Activated CD8-positive, alpha-beta T cell treated with anti-CD3 and anti-CD28 coated beads, Interleukin-2, amount 10 ng/mL, durations not matched to agents 7 days and 5 days (primary cell): ENCODE data around the gene ELL2. TPM values are rescaled to one million over a fixed set of nuclear protein-coding genes. Genes with fewer than 3 reads are reported as not detected.

ENCODE experiments used
- ATAC-seq: fragments of 150-1000 bp; cut with Tn5 transposase; one replicate; pipeline ENCODE4 v1.10.0; 2021; ENCODE audit warnings: moderate library complexity
- CTCF ChIA-PET: fragments of 350-600 bp; sonication (Branson Sonifier 250); formaldehyde crosslinking; loops from one replicate; lab custom pipeline; 2021; ENCODE audit warnings: antibody characterized with exemption; lab: Charles Lee
- POLR2A ChIA-PET: fragments of 350-600 bp; sonication (Branson Sonifier 250); formaldehyde crosslinking; loops from one replicate; lab custom pipeline; 2021; ENCODE audit warnings: antibody characterized with exemption; lab: Charles Lee
- DNase-seq: peaks from one replicate; pipeline ENCODE4 v3.0.0-alpha.2; 2020
- H3K27ac Mint-ChIP-seq: one replicate; pipeline ENCODE4 v1.8.0; 2021; ENCODE audit warnings: mild to moderate bottlenecking, mixed read lengths
- H3K27me3 Mint-ChIP-seq: one replicate; pipeline ENCODE4 v1.8.0; 2021; ENCODE audit warnings: low read depth, mixed read lengths
- H3K36me3 Mint-ChIP-seq: one replicate; pipeline ENCODE4 v1.8.0; 2021; ENCODE audit warnings: low read depth, mixed read lengths
- H3K4me1 Mint-ChIP-seq: one replicate; pipeline ENCODE4 v1.8.0; 2021; ENCODE audit warnings: low read depth, mixed read lengths
- H3K4me3 Mint-ChIP-seq: one replicate; pipeline ENCODE4 v1.8.0; 2021; ENCODE audit warnings: mild to moderate bottlenecking, mixed read lengths
- H3K9me3 Mint-ChIP-seq: one replicate; pipeline ENCODE4 v1.8.0; 2022; ENCODE audit warnings: mixed read lengths; ENCODE audit not compliant: insufficient read depth
- total RNA-seq, 2 experiments: library from RNA; stranded (reverse); gene quantifications; one replicate each; pipeline ENCODE4 v1.2.3, GENCODE V29; 2021

The ELL2 gene
- total RNA-seq, 2 experiments from 2014 or later, result 11.0 to 11.1 TPM

GRCh38 chr5:95951916-95952315, 9.7 kb downstream of the ELL2 start:
- ATAC-seq, result no peak
- Mint-ChIP-seq H3K9me3 (no peaks in the 10 kb centered on the region), H3K27me3 (no peaks in the 10 kb centered on the region), H3K27ac (no peak overlapping the region), H3K4me1 (peaks cover 23% of the 10 kb centered on the region), H3K4me3 (no peak overlapping the region), H3K36me3 (peaks cover 4% of the 10 kb centered on the region)
- CTCF ChIA-PET, result interaction anchor here (0.7 to 5.8 kb wide), 2 partner anchors 9 to 11 kb away, joined by 5 to 33 read pairs; partner anchors contain the start of gene ELL2
- POLR2A ChIA-PET, result no interaction called here
- no peak for DNase-seq

DNA sequence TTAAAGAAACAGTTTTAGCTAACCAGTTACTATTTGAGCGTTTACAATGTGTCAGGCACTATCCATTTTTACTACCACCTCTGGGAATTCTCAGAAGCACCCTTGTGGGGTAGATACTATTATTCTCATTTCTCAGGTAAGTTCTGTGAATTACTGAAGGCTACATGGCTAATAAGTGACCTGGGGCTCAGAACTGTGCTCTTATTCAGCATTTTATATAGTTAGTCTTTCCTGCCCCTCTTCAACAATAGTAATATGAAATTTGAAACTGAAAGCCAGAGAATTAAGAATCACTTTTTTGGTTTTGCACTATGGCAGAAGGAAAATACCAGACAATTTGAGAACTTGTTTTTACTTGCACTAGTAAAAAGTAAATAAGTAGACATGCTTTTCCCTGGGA, 11.8 kb downstream of the ELL2 start:
- DNase-seq (no peak), ATAC-seq (no peak)
- CTCF ChIA-PET, result interaction anchor here (0.6 to 5.8 kb wide), 6 partner anchors 8 to 80 kb away, joined by 3 to 33 read pairs (median 4); partner anchors contain the start of gene ELL2
- POLR2A ChIA-PET, result interaction anchor here (2.6 kb wide), 1 partner anchor 11 kb away, joined by 10 read pairs; the partner anchor contains the start of gene ELL2
- H3K4me1 Mint-ChIP-seq, result peaks cover 31% of the 10 kb centered on the region
- H3K27ac Mint-ChIP-seq, result no peak overlapping the region
- H3K9me3 Mint-ChIP-seq, result no peaks in the 10 kb centered on the region
- no peak overlapping the region for H3K4me3 Mint-ChIP-seq
- H3K27me3 Mint-ChIP-seq, result no peaks in the 10 kb centered on the region
- peaks cover 10% of the 10 kb centered on the region for H3K36me3 Mint-ChIP-seq

DNA sequence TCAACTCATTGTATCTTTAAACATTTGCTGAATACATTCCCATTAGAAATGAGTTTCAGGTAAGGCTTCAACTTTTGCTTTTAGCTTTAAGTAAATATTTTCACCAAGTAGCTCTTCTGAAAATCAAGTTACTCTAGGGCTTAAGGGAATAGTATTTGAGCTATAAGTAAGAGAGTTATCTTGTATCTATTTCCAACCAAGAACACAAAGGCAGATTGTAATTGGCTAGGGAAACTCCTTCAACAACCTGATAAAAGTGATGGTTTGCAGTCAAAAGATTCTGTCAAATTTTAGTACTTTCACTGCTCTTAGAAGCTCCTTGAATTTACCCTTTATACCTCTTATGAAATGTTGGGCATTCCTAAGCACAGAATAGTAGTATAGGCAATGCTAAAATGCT, 13.0 kb downstream of the ELL2 start:
- H3K36me3 Mint-ChIP-seq, result peaks cover 12% of the 10 kb centered on the region
- H3K9me3 Mint-ChIP-seq, result no peaks in the 10 kb centered on the region
- ATAC-seq (no peak), DNase-seq (no peak)
- H3K4me3 Mint-ChIP-seq, result no peak overlapping the region
- ChIA-PET POLR2A (interaction anchor here (2.6 kb wide), 1 partner anchor 13 kb away, joined by 10 read pairs; the partner anchor contains the start of gene ELL2), CTCF (interaction anchor here (1.1 to 5.8 kb wide), 5 partner anchors 12 to 79 kb away, joined by 3 to 33 read pairs (median 5); partner anchors contain the start of gene ELL2)
- no peak overlapping the region for H3K27ac Mint-ChIP-seq
- H3K27me3 Mint-ChIP-seq, result no peaks in the 10 kb centered on the region
- peaks cover 33% of the 10 kb centered on the region for H3K4me1 Mint-ChIP-seq

DNA sequence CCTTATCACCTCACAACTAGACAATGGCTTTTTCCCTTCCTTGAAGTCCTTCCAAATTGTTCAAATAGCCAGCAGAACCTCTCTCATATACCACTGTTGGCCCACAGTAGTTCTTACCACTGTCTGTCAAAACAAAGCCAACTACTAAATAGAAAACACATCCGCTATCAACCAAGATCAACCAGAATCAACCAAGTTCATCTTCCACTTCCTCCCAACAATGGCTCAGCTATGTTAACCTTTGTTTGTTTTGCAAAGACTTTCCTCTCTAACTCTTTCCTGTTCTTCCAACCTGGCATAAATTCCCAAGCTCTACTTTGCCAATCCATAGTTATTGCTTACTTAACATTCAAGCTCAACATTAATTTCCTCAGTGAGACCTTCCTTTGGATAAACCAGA, 15.2 kb downstream of the ELL2 start:
- Mint-ChIP-seq H3K27ac (no peak overlapping the region), H3K4me1 (peaks cover 33% of the 10 kb centered on the region), H3K9me3 (no peaks in the 10 kb centered on the region), H3K27me3 (no peaks in the 10 kb centered on the region), H3K4me3 (no peak overlapping the region), H3K36me3 (peaks cover 8% of the 10 kb centered on the region)
- POLR2A ChIA-PET, result interaction anchor here (0.6 kb wide), 1 partner anchor 1040 kb away, joined by 3 read pairs; no protein-coding TSS in a partner anchor
- DNase-seq (no peak), ATAC-seq (no peak)
- CTCF ChIA-PET, result interaction anchor here (1.3 to 5.8 kb wide), 3 partner anchors 14 to 87 kb away, joined by 3 to 33 read pairs (median 4); partner anchors contain the start of gene ELL2

- Mint-ChIP-seq H3K4me1 (peaks cover 15% of the 10 kb centered on the region), H3K27ac (no peak overlapping the region), H3K4me3 (no peak overlapping the region), H3K9me3 (no peaks in the 10 kb centered on the region), H3K27me3 (no peaks in the 10 kb centered on the region), H3K36me3 (peaks cover 8% of the 10 kb centered on the region)
- ChIA-PET POLR2A (no interaction called here), CTCF (no interaction called here)
- DNase-seq (no peak), ATAC-seq (no peak)
These were observed 18.7 kb downstream of the ELL2 start for GRCh38 chr5:95942968-95943367.

DNA sequence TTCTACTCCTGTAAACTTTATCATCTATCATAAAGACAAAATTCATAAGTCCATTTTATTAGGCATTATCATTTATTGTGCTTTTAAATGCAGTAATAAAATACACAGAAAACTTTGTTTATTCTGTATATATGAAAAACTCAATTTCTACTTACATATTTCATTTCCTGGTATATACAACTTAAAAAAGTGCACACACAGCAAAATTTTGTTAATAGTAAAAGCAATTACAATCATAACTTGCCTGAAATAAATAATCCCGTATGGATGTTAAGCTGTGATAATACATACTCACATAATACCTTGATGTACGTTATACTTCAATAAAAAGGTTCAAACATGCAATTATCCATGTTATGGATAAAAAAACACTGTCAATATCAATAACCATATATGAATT, 19.2 kb downstream of the ELL2 start:
- no peak overlapping the region for H3K27ac Mint-ChIP-seq
- ATAC-seq (no peak), DNase-seq (no peak)
- H3K4me1 Mint-ChIP-seq, result peaks cover 15% of the 10 kb centered on the region
- no peaks in the 10 kb centered on the region for H3K9me3 Mint-ChIP-seq
- no peaks in the 10 kb centered on the region for H3K27me3 Mint-ChIP-seq
- H3K36me3 Mint-ChIP-seq, result peaks cover 8% of the 10 kb centered on the region
- ChIA-PET POLR2A (no interaction called here), CTCF (interaction anchor here (0.8 kb wide), 1 partner anchor 8 kb away, joined by 4 read pairs; no protein-coding TSS in a partner anchor)
- H3K4me3 Mint-ChIP-seq, result no peak overlapping the region

DNA sequence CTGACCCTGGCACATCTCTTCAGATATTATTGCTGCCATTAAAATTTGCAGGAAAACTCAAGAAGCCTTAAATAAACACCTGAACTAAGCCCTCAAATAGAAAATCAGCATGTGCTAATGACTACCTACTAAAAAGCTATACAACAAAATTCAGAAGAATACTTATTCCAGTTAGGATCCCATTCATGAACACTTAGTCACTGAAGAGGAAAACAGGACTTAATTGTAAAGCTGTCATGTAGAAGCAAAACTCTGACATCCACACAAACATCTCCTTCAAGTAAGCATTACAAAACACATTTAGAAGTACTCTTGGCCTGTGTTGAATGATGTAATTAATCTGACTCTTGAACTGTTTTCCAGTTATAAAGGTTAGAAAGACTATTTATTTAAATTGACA, 19.9 kb downstream of the ELL2 start:
- POLR2A ChIA-PET, result no interaction called here
- Mint-ChIP-seq H3K27me3 (no peaks in the 10 kb centered on the region), H3K4me1 (peaks cover 15% of the 10 kb centered on the region), H3K4me3 (no peak overlapping the region), H3K27ac (no peak overlapping the region), H3K9me3 (no peaks in the 10 kb centered on the region), H3K36me3 (peaks cover 8% of the 10 kb centered on the region)
- CTCF ChIA-PET, result interaction anchor here (0.8 to 1.6 kb wide), 2 partner anchors 9 to 11 kb away, joined by 4 to 5 read pairs; no protein-coding TSS in a partner anchor
- DNase-seq (no peak), ATAC-seq (no peak)

DNA sequence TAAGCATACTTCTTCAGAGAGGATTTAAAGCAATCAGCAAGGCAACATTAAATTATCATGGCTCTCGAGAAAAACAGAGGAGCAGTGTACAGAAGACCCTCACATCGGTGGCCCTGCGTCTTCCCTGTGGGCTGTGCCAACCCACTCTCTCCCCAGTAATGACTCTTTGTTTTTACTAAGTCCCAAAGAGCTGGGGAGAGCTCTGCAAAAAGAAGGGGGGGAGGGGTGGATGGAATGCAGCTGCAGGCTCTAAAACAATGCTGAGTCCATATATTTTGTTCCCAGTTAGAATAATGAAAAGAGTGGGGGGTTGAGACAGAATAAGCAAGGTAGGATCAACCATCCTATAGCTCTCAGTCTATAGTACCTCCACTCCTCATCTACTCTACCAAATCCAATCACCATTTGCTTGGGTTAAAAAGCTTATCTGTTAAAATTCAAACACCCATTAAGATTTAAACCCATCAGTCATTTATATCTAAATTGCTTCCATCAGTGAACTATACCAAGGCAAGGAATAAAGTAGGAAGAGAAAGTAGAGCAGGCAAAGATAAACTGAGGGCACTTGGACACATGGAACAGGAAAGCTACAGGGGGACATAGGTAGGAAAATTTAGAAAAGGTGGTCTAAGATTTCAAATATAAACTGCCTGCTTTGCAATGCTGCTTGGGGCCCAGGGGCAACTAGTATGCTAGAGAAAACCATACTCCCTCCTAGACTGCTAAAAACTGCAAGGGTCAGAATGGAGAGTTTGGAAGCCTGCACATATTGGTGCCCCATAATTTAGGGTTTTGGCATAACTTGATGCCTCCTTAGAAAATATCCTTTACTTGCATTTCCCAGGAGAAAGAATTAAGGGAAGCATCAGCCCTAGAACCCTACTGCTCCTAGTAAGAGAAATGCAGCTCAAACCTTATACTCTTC, 20.6 kb downstream of the ELL2 start:
- ChIA-PET CTCF (interaction anchor here (1.6 kb wide), 1 partner anchor 11 kb away, joined by 5 read pairs; no protein-coding TSS in a partner anchor), POLR2A (no interaction called here)
- Mint-ChIP-seq H3K9me3 (no peaks in the 10 kb centered on the region), H3K27ac (no peak overlapping the region), H3K4me1 (peaks cover 9% of the 10 kb centered on the region), H3K27me3 (no peaks in the 10 kb centered on the region), H3K36me3 (peaks cover 6% of the 10 kb centered on the region), H3K4me3 (no peak overlapping the region)
- no peak for ATAC-seq
- no peak for DNase-seq

DNA sequence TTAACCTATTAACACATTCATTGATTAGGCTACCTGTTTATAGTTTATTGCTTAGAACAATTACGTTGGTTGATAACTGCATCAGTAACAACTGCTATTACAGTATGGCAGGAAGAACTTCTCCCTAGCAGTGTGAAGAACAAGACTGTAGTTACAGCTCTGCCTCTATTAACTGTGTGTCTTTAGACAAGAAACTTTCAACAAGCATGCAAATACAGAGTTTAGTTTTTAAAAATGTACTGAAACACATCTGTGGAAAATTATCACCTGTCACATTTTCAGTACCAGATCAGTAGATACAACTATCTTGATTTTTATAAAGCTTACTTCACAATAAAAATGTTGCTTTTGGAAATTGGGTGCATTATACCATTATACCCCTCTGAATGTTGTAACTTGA, 22.2 kb downstream of the ELL2 start:
- CTCF ChIA-PET, result no interaction called here
- Mint-ChIP-seq H3K4me1 (no peaks in the 10 kb centered on the region), H3K27ac (no peak overlapping the region), H3K9me3 (no peaks in the 10 kb centered on the region), H3K4me3 (no peak overlapping the region), H3K36me3 (peaks cover 2% of the 10 kb centered on the region), H3K27me3 (no peaks in the 10 kb centered on the region)
- DNase-seq, result no peak
- POLR2A ChIA-PET, result no interaction called here
- ATAC-seq, result no peak

DNA sequence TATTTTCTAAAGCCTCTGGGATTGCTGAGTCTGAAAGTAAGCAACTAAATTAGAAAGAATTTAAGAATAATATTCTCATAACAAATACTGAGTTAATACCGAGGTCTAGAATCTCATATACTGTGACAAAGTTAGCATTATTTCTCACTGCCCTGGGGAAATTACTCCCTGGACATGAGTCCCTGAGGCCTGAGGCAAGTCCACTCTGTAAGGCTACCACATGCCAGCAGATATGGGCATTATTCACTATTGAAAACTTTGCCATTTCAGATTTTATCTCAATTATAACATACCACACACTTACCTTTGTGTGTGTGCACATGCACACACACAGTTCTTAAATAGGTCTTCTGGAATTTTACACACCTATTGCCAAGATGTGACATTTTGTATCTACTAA, 22.9 kb downstream of the ELL2 start:
- Mint-ChIP-seq H3K27ac (no peak overlapping the region), H3K9me3 (no peaks in the 10 kb centered on the region), H3K36me3 (peaks cover 2% of the 10 kb centered on the region), H3K4me3 (no peak overlapping the region), H3K4me1 (peaks cover 3% of the 10 kb centered on the region), H3K27me3 (no peaks in the 10 kb centered on the region)
- DNase-seq (no peak), ATAC-seq (no peak)
- CTCF ChIA-PET, result no interaction called here
- POLR2A ChIA-PET, result no interaction called here

DNA sequence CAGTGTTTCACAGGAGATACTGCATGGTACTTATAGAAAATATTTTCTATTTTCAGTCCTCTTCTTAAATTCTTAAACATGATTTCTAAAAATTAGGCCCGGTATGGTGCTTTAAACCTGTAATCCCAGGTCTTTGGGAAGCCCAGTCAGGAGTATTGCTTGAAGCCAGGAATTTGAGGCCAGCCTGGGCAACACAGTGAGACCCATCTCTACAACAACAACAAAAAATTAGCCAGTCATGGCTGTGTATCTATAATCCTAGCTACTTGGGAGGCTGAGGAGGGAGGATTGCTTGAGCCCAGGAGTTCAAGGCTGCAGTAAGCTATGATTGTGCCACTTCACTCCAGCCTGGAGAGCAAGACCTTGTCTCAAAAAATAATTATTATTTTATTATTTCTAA, 23.3 kb downstream of the ELL2 start:
- peaks cover 2% of the 10 kb centered on the region for H3K36me3 Mint-ChIP-seq
- H3K27me3 Mint-ChIP-seq, result no peaks in the 10 kb centered on the region
- no peak for DNase-seq
- H3K4me3 Mint-ChIP-seq, result no peak overlapping the region
- CTCF ChIA-PET, result no interaction called here
- POLR2A ChIA-PET, result no interaction called here
- no peak for ATAC-seq
- no peaks in the 10 kb centered on the region for H3K9me3 Mint-ChIP-seq
- peaks cover 3% of the 10 kb centered on the region for H3K4me1 Mint-ChIP-seq
- no peak overlapping the region for H3K27ac Mint-ChIP-seq
